H1 (cell line): Measurements from ENCODE around the gene CNGA1. TPM values are rescaled to one million over a fixed set of nuclear protein-coding genes. Genes with fewer than 3 reads are reported as not detected.

ENCODE experiments used
- BRCA1 ChIP-seq: IDR thresholded peaks from 2 replicates; pipeline ENCODE4 v1.6.1; 2012; ENCODE audit warnings: low read depth, low read length, improper control_type of control experiment
- EP300 ChIP-seq, 2 experiments: IDR thresholded peaks; 1 replicate in 1 of 2; 2 replicates in 1 of 2; pipeline ENCODE4 v1.6.1; 2011 to 2012; ENCODE audit warnings: low read depth in 2 of 2, low read length in 2 of 2, mild to moderate bottlenecking in 2 of 2, borderline replicate concordance in 1 of 2, inconsistent platforms in 1 of 2, moderate library complexity in 1 of 2
- KDM4A ChIP-seq: IDR thresholded peaks from one replicate; pipeline ENCODE4 v1.7.1; 2012; ENCODE audit warnings: low read depth, mild to moderate bottlenecking, moderate library complexity, low read length, inconsistent platforms; ENCODE audit not compliant: severe bottlenecking
- SP2 ChIP-seq: IDR thresholded peaks from 2 replicates; pipeline ENCODE4 v1.6.1; 2012; ENCODE audit warnings: mild to moderate bottlenecking, low read length, inconsistent platforms
- polyA plus RNA-seq, 7 experiments: library from polyadenylated mRNA; depleted of rRNA in 3 of 7; stranded (reverse) in 5 of 7; unstranded in 2 of 7; fragments of >200 nt in 5 of 7; fragments of 200-250 nt in 2 of 7; gene quantifications; 1 replicate in 5 of 7; 2 replicates in 1 of 7; 4 replicates in 1 of 7; pipeline versions ENCODE4 v1.2.1 to v1.2.3, GENCODE V29; 2011 to 2013; ENCODE audit warnings: missing spikeins in 2 of 7, mixed read lengths in 2 of 7
- total RNA-seq: library from RNA; stranded (reverse); fragmentation: NEBNext Ultra II Directional; extraction: Animal tissue kit (Norgen Biotek cat#: 25700); gene quantifications from 2 replicates; pipeline ENCODE4 v1.2.1, GENCODE V29; 2021
- TF ChIP-seq, protein P1 (sequence below): fragments of 300-600 bp; sonication (generic); IDR thresholded peaks from 2 replicates; pipeline ENCODE4 v1.7.1; 2012; ENCODE audit warnings: low read length, moderate library complexity, mild to moderate bottlenecking, inconsistent platforms; ENCODE audit not compliant: insufficient replicate concordance

CNGA1 gene
- total and polyA plus RNA-seq, 2 of the 8 experiments (the other 6 are each of a cell fraction or from before 2014, with no cell fraction given): 0.17 to 0.54 TPM

GRCh38 chr4:48065587-48066052, 49.1 kb upstream of the CNGA1 start (continued):
- TF ChIP-seq, protein P1, sequence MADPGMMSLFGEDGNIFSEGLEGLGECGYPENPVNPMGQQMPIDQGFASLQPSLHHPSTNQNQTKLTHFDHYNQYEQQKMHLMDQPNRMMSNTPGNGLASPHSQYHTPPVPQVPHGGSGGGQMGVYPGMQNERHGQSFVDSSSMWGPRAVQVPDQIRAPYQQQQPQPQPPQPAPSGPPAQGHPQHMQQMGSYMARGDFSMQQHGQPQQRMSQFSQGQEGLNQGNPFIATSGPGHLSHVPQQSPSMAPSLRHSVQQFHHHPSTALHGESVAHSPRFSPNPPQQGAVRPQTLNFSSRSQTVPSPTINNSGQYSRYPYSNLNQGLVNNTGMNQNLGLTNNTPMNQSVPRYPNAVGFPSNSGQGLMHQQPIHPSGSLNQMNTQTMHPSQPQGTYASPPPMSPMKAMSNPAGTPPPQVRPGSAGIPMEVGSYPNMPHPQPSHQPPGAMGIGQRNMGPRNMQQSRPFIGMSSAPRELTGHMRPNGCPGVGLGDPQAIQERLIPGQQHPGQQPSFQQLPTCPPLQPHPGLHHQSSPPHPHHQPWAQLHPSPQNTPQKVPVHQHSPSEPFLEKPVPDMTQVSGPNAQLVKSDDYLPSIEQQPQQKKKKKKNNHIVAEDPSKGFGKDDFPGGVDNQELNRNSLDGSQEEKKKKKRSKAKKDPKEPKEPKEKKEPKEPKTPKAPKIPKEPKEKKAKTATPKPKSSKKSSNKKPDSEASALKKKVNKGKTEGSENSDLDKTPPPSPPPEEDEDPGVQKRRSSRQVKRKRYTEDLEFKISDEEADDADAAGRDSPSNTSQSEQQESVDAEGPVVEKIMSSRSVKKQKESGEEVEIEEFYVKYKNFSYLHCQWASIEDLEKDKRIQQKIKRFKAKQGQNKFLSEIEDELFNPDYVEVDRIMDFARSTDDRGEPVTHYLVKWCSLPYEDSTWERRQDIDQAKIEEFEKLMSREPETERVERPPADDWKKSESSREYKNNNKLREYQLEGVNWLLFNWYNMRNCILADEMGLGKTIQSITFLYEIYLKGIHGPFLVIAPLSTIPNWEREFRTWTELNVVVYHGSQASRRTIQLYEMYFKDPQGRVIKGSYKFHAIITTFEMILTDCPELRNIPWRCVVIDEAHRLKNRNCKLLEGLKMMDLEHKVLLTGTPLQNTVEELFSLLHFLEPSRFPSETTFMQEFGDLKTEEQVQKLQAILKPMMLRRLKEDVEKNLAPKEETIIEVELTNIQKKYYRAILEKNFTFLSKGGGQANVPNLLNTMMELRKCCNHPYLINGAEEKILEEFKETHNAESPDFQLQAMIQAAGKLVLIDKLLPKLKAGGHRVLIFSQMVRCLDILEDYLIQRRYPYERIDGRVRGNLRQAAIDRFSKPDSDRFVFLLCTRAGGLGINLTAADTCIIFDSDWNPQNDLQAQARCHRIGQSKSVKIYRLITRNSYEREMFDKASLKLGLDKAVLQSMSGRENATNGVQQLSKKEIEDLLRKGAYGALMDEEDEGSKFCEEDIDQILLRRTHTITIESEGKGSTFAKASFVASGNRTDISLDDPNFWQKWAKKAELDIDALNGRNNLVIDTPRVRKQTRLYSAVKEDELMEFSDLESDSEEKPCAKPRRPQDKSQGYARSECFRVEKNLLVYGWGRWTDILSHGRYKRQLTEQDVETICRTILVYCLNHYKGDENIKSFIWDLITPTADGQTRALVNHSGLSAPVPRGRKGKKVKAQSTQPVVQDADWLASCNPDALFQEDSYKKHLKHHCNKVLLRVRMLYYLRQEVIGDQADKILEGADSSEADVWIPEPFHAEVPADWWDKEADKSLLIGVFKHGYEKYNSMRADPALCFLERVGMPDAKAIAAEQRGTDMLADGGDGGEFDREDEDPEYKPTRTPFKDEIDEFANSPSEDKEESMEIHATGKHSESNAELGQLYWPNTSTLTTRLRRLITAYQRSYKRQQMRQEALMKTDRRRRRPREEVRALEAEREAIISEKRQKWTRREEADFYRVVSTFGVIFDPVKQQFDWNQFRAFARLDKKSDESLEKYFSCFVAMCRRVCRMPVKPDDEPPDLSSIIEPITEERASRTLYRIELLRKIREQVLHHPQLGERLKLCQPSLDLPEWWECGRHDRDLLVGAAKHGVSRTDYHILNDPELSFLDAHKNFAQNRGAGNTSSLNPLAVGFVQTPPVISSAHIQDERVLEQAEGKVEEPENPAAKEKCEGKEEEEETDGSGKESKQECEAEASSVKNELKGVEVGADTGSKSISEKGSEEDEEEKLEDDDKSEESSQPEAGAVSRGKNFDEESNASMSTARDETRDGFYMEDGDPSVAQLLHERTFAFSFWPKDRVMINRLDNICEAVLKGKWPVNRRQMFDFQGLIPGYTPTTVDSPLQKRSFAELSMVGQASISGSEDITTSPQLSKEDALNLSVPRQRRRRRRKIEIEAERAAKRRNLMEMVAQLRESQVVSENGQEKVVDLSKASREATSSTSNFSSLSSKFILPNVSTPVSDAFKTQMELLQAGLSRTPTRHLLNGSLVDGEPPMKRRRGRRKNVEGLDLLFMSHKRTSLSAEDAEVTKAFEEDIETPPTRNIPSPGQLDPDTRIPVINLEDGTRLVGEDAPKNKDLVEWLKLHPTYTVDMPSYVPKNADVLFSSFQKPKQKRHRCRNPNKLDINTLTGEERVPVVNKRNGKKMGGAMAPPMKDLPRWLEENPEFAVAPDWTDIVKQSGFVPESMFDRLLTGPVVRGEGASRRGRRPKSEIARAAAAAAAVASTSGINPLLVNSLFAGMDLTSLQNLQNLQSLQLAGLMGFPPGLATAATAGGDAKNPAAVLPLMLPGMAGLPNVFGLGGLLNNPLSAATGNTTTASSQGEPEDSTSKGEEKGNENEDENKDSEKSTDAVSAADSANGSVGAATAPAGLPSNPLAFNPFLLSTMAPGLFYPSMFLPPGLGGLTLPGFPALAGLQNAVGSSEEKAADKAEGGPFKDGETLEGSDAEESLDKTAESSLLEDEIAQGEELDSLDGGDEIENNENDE: no peak
- TF ChIP-seq EP300 (IDR thresholded peaks at IDR 0.05; ENCODE audit: borderline replicate concordance in 1 of 2, low read depth in 2 of 2, low read length in 2 of 2) (no peak), KDM4A (no peak), BRCA1 (no peak), SP2 (no peak)
